ENCODE results near the gene LRRC45.

The LRRC45 gene

DNA sequence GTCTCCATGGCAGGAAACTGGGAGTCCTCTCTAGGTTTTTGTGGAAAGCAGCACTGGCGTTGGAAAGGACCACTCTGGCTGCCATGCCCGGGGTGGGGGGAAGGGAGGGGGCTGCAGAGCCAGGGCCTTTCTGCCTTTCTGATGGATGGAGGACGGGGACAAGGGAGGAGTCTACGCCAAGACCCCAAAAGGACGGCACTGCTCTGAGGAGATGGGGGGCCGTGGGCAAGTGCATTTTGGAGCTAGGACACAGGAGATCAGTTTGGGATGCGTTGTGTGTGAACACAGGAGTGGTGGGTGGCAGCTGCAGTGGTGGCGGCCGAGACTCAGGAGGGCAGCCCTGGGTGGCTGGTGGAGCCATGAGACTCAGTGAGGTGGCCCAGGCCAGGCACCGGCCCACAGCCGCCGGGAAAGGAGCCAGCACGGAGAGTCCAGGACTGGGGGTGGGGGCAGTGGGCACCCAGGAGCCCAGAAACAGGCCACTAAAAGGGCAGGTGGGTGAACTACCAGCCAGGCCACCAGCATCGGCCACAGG is 2.5 kb upstream of the LRRC45 start:
- no peak for DNase-seq

DNA sequence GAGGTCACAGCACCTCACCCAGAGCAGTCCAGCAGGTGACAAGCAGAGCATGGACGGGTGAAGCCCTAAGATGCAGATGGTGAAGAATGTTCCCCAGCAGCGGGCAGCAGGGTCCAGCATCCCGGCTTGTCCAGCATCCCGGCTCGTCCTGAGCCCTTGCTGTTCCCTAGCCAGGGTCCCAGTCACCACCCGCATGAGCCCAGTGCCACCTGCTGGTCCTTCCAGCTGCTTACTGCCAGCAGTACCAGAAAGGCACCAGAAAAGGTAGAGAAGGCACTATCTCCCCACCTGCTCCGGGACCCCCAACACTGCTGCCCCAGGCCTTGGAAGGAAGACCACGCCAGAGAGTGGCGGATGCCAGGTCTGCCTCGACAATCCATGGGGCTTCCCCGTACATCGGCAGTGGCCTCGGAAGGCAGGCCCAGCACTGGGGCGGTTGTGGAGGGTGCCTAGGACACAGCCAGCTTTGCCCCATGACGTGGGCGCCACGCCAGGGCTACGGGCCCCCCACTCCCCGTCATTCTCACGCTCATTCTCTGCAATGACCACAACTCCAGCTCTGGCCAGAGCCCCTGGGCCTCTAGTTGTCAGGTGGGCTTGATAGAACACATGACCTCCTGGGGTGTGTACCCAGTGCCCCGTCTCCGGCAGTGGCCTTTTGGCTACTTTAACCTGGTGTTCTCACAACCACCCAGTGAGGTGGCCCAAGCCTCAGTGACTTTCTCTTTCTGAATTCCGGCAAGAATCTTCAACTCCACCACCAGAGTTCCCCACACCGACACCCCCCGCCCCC is 1.8 kb upstream of the LRRC45 start:
- peak; percentile 36 to 75 for DNase-seq

DNA sequence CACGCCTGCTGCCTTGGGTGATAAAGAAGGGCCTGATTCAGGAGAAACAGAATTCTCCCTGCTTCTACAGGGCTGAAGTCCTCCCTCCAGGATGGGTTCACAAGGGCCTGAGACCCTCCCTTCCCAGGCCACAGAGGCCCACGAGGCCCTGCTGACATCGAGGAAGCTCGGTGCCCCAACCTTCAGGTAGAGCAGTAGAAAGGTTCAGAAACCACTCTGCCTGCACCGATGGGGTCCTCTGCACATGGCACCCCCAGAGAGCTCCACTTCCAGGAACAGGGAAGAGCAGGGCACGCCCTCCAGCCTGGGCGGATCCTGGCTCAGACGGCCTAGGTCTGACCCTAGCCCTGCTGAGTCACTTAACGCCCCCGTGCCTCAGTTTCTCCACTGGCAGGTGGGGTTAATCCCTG is 1.2 kb upstream of the LRRC45 start:
- DNase-seq, result no peak

DNA sequence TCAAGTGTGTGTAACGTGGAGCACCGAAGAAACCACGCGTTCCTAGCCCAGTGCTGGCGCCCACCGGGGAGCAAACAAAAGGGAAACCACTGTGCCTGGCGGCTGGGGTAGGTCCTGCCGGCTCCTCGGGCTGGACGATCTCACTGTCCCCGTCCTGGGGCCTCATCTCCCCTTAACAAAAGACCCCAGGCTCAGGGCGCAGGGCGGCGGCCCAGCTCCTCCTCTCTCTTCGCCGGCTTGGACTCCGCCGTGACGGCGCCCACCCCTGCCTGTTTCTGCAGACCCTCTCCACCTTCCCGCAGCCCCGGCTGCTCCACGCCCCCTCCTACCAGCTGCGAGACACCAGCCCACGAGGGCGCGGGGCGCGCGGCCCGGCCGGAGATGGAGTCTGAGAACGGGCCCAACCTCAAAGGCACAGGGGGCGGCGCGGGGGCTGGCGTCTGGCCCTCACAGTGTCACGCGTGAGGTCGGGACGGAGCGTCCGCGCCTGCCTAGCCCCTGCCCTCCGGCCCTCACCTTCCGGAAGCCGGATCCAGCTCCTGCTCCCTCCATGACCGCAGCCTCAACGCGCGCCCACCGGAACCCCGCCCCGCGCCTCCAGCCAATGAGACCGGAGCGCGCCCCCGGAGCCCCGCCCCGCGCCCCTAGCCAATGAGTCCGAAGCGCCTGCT is 660 bp upstream of the LRRC45 start, which contains the start of gene CENPX:
Gene CENPX (minus strand): TSS at position 569 of the 671 bp plus-strand sequence. CDS start 17 bp downstream, at position 552.
- DNase-seq, result no peak

DNA sequence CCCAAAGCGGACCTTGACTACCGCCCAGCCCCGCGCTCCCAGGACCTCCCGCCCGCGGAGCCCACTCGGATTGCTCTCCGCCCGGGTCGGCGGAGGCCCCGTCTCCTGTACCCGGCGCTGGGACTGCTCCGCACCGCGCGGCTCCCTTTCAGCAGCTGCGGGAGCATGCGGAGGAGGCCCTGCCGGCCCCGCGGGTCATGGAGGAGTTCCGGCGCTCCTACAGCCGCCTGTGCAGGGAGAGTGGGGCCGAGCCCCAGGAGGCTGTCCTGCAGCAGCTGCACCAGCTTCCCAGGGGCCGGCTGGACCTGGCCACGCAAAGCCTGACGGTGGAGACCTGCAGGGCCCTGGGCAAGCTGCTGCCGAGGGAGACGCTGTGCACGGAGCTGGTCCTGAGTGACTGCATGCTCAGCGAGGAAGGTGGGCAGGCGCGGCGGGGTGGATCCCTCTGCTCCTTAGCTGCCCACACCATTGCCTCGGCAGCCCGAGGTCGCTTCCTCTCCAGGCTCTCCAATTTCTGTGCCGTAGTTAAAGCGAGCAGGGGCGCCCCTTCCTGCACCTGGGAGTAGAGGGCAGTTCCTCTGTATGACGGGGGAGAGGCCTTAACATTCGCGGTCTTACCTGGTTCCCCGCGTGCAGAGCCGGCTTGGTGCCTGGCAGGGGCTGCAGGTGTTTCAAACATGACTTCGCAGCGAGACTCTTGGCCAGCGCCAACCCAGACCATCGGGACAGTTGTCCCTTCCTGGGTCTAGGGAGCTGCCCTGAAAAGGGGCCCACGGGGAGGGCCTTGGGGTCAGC is 539 bp downstream of the LRRC45 start:
- no peak for DNase-seq

DNA sequence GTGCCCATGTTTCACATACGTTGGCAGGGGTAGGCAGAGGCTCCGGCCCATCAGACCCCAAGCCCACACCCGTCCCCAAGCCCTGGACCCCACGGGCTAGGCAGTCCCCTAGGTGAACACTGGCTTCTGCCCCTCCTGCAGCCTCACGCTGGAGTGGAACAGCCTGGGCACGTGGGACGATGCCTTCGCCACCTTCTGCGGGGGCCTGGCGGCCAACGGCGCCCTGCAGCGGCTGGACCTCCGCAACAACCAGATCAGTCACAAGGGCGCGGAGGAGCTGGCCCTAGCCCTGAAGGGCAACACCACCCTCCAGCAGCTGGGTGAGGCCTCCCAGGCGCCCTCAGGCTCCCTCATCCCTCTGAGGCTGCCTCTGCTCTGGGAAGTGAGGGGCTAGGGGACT is 1.8 kb downstream of the LRRC45 start:
- DNase-seq, result no peak

- DNase-seq, result no peak
Observed at GRCh38 chr17:82025401-82026107, 2.4 kb downstream of the LRRC45 start.

- DNase-seq, result no peak
Observed at GRCh38 chr17:82028246-82028645, 5.1 kb downstream of the LRRC45 start.

GRCh38 chr17:82028966-82029365 is 5.9 kb downstream of the LRRC45 start:
- no peak for DNase-seq

GRCh38 chr17:82029391-82029790 is 6.3 kb downstream of the LRRC45 start:
- DNase-seq, result no peak

DNA sequence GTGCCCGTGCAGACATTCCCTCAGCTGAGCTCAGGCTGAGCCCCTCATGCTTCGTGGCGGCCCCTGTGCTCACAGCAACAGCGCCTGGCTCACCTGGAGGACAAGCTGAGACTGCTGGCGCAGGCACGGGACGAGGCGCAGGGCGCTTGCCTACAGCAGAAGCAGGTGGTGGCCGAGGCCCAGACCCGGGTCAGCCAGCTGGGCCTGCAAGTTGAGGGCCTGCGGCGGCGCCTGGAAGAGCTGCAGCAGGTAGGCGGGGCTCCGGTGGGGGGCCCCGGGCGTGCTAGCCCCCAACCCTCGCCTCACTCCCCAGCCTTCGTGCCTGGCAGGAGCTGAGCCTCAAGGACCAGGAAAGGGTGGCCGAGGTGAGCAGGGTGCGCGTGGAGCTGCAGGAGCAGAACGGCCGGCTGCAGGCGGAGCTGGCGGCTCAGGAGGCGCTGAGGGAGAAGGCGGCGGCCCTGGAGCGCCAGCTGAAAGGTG is 6.9 kb downstream of the LRRC45 start:
- no peak for DNase-seq

- DNase-seq, result peak; percentile 60 to 84
Observed at GRCh38 chr17:82030470-82031302, 7.6 kb downstream of the LRRC45 start.

DNA sequence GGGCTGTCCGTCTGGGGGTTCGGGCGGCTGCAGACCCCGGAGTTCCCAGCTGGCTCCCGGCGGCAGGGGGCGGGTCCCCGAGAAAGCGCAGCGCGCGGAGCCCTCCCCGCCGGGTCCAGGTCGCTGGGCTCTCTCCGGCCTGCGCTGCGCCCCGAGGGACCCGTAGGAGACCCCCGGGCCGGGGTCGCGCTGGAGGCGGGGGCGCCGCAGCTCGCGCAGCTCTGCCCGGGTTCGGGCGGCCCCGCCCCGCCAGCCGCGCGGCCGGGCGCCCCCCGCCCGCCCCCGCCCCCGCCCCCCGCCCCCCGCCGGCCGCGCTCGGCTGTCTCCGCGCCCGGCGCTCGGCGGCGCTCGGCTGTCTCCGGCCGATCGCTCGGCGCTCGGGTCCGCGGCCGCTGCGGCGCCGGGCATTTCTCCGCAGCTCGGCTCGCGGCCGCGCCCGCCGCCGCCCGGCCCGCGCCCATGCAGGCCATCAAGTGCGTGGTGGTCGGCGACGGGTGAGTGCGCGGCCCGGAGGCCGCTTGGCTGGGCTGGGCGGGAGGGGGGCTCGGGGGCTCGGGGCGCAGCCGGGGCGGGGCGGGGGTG is 8.3 kb downstream of the LRRC45 start, which contains the start of gene RAC3:
Gene RAC3 (plus strand): TSS at position 376 of the 582 bp plus-strand sequence. CDS start 84 bp downstream, at position 460.
- no peak for DNase-seq

DNA sequence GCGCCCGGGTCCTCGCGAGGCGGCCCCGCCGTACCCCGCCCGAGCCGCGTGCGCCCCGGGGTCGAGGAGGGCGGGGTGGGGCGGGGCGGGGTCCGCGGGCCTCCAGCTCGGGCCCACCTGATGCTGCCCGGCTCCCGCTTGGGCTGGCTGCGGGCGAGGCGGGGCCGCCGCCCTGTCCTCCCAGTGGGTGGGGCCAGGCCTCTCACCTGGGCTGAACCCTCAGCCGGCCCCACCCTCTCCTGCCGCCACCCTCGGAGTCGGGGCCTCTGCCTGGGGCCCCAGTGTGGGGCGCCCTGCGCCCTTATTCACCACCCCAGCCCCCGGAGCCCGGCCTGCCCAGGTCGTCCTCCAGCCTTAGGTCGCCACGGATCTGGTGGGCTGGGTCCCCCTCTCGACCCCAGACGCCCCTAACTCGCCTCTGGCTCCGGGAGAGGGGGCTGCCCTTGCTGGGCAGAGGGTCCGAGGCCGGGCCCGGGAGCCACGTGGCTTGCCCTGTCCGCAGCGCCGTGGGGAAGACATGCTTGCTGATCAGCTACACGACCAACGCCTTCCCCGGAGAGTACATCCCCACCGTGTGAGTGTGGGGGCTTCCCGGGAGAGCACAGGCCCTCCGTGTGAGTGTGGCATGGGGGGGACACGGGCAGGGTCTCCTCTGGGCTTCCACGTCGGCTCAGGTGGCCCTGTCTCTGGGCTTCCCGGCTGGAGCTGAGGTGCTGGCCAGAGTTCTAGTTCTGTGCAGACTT is 9.0 kb downstream of the LRRC45 start:
- no peak for DNase-seq

- no peak for DNase-seq
Observed at GRCh38 chr17:82033359-82034085, 10.4 kb downstream of the LRRC45 start.

- DNase-seq, result no peak
Observed at GRCh38 chr17:82034371-82035011, 11.4 kb downstream of the LRRC45 start.

DNA sequence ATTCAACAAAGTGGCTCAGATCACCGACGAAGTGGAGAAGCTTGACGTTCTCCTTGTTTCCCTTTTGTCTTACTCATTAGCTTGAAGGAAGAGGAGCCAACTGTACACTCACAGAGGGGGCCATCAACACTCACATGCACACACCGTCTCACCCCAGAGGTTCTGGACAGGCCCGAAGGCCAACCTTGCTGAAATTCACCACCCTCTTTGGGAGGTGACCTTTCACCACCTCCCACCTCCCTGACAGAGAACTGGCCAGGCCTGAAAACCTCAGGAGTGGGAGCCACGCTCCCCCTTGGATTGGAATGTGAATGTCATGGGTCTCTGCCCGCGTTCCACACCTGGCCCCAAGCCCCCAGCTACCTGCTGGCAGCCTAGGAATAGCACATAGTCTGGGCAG is 12.4 kb downstream of the LRRC45 start:
- DNase-seq, result no peak

- no peak for DNase-seq
Observed at GRCh38 chr17:82035956-82036633, 13.0 kb downstream of the LRRC45 start.

Measured in hippocampal formation (tissue), 2 donors.